PC-3 (cell line): ENCODE measurements around the gene SPR.

Experiments
- EZH2 ChIP-seq: fragments of 300-600 bp; sonication (generic); IDR thresholded peaks from one replicate; pipeline ENCODE4 v1.6.1; 2017; ENCODE audit warnings: antibody characterized with exemption, mild to moderate bottlenecking, low read length; ENCODE audit not compliant: unreplicated experiment
- EZH2phosphoT487 ChIP-seq: fragments of 300-600 bp; sonication (generic); IDR thresholded peaks from 2 replicates; pipeline ENCODE4 v1.6.1; 2018; ENCODE audit warnings: mild to moderate bottlenecking, antibody characterized with exemption, low read length, borderline replicate concordance
- TF ChIP-seq, protein P1 (sequence below): fragments of 300-600 bp; sonication (generic); conservative IDR thresholded peaks from 2 replicates; pipeline ENCODE4 v1.5.1; 2017; ENCODE audit warnings: antibody characterized with exemption, low read depth, mild to moderate bottlenecking, low read length

DNA sequence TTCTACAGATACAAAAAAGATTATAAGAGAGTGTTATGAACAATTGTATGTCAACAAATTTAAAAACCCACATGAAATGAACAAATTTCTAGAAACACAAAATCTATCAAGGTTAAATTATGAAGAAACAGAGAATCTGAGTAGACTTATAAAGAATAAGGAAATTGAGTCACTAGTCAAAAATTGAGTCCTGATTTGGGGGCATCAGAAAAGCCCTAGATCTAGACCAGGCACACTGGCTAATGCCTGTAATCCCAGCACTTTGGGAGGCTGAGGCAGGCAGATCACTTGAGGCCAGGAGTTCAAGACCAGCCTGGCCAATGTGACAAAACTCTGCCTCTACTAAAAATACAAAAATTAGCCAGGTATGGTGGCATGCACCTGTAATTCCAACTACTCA lies 15.3 kb upstream of the SPR start:
- TF ChIP-seq, protein P1, sequence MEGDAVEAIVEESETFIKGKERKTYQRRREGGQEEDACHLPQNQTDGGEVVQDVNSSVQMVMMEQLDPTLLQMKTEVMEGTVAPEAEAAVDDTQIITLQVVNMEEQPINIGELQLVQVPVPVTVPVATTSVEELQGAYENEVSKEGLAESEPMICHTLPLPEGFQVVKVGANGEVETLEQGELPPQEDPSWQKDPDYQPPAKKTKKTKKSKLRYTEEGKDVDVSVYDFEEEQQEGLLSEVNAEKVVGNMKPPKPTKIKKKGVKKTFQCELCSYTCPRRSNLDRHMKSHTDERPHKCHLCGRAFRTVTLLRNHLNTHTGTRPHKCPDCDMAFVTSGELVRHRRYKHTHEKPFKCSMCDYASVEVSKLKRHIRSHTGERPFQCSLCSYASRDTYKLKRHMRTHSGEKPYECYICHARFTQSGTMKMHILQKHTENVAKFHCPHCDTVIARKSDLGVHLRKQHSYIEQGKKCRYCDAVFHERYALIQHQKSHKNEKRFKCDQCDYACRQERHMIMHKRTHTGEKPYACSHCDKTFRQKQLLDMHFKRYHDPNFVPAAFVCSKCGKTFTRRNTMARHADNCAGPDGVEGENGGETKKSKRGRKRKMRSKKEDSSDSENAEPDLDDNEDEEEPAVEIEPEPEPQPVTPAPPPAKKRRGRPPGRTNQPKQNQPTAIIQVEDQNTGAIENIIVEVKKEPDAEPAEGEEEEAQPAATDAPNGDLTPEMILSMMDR = no peak
- no peak for TF ChIP-seq EZH2phosphoT487
- no peak for TF ChIP-seq EZH2
